NCI-H187 treated with DMSO at 0.1 percent for 48 hours (cell line): ENCODE data around the gene PAK4.
"Not testable (repeated sequence)": the region's sequence is repeated elsewhere in the genome, so short reads cannot be mapped to it uniquely, and the experiment has no call there.

Experiments used
- DNase-seq: peaks from one replicate; lab custom pipeline; 2025; lab: John Stamatoyannopoulos, UW

PAK4 gene

DNA sequence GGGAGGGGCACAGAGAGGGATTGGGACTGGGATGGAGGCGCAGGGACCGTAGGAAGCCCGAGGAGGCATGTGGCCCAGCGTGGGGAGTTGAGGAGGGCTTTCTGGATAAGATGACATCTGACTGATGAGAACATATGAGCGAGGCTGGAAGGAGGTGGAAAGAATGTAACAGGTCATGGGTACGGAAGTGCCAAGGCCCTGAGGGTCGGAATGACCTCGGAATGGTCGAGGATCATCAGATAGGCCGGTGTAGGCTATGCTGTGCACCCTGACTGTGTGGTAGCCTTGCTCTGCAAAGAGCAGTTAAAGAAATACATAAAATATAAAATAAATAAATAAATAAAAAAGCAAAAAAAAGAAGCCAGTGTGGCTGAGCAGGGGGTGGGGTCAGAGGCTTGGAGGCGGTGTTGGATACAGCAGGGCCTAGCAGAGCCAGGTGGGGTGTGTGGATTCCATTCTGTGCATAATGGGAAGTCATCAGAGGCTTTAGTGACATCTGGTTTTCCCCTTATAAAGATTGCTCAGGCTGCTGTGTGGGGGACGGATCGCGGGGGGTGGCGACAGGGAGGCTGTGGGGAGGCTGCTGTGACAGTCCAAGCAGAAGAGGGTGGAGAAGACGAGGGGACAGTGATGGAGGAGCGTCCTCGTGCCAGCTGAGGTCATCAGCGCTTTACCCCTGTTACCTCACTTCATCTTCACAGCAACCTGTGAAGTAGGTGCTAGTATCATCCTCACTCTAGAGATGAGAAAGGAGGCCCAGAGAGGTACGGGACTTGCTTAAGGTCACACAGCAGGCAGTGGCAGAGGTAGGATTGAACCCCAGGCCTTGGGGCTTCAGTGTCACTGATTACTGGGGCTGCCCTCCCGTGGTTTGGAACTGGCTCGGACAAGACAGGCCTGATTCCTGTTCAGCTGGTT is 5.0 kb downstream of the PAK4 start:
- DNase-seq, result no peak

DNA sequence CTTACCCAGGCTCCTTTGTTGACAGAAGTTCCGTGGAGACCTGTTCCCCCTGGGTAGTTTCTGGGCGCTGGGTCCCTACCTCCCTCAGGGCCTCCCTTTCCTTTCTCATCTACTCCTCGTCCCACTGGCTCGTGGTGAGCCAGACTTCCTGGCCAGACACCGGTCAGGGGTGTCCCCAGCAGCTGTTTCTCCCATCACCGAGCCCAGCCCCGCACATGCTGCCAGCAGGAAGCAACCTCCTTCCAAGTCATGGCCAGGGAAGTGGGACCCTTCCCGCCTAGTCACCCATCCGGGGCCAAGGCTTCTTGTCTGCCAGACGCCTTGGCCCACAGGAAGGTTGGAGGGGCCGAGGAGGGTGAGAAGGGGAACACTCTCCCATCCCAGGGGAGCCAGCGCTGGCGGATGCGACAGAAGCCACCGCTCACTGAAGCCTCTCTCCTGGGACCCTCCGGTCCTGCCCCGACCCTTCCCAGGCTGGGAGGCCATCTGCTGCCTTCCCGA is 5.7 kb downstream of the PAK4 start:
- no peak for DNase-seq

DNA sequence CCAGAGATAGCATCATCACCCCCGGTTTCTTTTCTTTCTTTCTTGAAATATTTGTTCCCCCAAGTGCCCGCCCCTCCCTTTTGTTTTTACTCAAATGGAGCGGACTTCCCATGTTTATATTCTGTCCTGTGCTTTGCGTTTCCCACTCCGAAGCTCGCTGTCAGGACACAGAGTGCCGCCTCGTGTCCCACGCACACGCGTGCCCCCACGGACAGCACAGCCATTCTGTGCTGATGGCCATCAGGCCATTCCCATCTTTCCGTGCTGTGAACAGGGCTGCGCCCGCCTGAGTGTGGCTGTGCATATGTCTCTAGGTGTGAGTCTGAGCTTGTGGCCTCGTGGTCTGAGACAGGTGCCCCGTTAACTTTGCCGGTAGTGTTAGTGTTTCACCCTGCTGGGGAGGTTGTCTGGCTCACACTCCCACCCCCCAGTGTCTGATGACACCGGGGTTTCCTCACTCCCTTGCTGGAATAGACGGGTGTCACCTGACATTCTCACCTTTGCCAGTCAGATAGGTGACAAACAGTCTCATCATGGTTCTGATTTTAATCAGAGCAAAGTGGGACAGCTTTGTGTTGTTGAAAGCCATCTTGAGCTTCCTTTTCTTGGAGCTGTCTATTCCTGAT is 6.9 kb downstream of the PAK4 start:
- DNase-seq, result no peak

DNA sequence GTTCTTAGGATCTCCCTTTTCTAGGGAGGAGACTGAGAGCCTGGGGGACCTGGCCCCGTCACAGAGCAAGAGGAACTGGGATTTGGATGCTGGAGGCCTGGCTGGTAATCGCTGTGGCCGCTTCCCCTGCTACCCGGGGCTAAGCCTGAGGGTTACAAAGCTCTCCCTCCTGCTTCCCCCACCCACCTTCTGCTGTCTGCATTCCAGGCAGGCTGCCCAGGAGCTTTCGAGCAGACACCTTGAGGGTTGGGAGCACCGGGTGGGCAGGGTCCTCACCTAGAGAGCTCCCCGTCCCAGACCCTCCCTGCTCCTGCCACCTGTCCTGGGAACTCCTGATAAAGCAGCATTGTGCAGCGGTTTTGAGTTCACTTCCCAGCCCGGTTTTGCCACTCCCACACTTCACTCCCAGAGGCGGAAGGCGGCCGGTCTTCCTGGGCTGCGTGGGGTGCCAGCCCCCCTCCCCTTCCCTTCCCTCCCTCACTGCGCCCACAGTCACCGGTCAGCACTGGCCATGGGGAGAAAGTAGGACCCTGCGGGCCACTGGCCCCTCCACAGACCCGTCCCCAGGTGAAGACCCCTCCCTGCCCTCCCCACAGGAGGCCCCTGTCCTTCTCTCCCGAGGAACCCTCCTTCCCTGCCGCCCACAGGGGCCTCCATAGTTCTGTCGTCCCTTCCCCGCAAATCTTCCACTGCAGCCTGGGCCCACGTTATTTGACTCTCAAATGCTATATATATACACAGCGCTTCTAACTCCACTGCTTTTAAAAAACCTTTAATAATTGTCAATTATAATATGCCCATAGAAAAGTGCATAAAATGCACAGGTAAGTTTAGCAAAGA is 8.1 kb downstream of the PAK4 start:
- DNase-seq, result no peak

DNA sequence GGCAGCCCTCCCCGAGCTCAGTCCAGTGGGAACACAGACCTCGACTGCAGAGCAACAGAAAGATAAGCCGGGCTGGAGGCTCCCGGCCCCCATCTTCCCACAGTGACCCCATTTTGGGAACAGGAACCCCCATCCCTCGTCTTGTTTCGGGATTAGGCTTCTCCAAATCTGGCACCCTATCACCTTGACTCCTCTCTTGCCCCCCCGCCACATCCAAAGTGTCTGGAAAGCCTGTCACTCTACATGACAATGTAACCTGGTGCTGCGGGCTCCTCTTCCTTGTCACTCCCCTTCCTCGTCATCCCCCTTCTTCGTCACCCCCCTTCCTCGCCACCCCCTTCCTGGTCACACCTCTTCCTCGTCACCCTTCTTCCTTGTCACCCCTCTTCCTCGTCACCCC is 10.1 kb downstream of the PAK4 start:
- no peak for DNase-seq

DNA sequence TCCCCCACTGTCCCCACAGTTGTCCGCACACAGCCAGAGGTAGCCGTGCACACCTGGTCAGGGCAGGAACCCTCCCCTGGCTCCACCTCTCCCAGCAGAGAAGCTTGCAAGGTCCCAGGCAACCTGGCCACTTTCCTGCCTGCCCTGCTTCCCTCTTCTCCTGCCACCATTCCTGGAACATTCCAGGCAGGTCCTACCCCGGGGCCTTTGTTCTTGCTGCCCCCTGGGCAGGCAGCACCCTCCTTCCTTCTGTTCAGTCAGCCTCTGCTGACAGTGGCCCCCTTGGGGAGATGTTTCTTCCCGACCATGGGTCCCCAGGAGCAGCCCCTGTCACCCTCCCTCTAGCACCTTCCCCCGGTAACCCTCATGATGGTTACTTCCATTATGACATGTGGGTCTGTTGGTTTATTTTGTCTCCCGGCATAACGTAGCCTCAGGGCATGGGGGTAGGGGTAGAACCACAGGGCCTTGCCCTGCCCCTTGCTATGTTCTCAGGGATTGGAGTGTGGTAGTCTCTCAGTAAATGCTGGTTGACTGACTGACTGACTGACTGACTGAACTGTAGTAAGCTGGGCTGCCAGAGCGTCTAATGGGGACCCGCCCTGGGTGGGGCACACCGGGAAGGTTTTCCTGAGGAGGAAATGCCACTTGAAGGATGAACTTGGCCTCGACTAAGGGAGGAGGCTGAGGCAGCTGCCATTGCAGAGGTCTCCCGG is 10.8 kb downstream of the PAK4 start:
- DNase-seq, result no peak

DNA sequence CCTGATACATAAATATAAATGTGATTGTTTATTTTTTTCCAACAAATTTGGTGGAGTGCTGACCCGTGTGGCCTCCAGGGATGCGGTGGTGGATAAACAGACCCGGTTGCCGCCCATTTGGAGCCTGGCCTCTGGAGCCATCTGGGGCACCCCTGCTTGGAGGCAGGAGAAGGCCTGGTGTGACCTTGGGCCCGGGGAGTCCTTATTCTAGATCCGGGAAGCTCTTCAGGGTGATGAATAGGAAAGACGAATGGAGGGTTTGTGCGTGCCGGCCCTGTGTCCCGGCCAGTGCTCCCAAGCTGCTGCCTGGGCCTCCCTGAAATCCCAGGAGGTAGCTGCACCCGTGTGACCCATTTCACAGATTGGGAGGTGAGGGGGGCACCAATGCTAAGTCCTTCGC is 11.5 kb downstream of the PAK4 start:
- DNase-seq, result no peak

DNA sequence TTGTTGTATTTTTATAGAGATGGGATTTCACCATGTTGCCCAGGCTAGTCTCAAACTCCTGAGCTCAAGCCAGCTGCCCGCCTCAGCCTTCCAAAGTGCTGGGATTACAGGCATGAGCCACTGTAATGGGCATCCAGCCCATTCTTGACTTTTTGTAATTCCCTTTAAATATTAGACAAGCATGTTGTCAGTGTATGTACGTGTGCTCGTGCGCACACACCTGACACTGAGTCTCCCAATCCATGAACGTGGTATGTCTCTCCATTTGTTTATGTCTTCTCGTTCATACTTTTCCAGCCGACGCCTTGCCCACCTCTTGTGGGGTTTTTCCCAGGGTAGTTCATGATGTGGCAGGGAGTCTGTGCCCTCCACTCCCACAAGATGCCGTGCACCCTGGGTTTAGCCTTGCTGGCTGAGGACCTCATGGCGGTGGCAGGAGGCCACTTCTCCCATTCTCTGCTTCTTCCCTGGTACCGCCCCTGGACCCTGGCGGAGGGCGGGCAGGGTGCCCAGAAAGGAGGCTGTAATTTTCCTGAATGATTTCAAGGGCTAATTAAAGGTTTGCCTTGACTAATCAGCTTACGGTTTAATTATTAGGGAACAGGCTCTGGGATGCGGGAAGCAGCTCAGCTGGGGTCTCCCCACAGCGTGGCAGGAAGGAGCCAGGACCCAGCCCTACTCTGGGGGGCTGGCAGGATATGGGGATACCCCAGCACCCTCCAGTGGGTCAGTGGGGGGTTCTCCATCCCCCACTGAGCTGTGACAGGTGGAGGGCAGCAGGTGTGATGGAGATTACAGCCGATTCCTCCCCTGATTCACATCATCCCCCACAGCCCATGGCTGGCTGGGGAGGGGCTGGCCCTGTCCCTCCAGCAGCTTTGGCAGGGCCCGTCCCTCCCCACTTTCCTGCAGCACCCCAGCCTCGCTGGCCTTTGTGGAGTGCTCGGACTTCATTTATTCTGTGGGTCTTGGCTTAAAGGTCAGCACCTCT is 12.9 kb downstream of the PAK4 start:
- no peak for DNase-seq

DNA sequence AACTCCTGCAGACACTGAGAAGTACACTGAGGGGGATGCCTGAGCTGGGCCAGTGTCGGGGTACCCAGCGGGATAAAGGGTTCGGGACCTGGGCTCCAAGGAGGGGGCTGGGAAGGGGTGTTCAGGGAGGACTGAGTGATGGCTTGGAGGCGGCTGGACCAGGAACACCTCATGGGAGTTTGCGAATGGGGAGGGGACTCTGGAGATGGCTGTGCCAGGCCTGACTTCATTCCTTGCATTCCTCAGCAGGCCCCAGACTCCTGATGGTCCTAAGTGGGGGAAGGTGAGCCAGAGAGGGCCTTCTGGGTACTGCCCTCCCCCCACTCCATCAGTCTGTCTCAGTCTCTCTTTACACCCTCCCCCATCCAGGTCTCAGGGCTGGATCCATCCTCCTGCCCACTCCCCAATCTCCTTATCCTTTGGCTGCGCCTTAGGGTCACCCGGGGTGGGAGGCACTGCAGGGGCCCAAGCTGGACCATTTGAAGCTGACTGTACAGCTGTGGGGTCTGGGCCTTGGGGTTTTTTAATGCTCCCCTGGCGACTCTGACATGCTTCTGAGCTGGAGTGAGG is 13.8 kb downstream of the PAK4 start:
- no peak for DNase-seq

DNA sequence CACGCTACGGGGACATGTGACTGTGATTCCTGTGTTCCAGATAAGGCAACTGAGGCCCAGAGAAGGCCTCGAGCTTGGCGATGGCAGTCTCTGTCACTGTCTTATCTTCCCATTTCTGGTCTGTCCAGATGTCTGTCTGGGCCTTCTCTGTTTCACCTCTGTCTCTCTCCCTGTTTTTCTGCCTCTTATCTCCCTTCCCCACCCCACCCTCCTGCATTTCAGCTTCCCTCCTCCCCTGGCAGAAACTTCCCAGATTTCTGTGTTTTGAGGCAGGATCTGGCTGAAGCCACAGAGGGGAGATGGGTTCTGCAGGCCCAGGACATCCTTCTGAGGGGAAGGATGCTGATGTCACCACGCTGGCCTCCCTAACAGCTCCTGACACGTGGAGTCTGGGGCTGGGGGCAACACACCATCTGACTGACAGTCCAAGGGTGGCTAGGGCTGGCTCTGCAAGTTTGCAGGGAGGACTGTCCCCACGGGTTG is 14.4 kb downstream of the PAK4 start:
- DNase-seq, result no peak

DNA sequence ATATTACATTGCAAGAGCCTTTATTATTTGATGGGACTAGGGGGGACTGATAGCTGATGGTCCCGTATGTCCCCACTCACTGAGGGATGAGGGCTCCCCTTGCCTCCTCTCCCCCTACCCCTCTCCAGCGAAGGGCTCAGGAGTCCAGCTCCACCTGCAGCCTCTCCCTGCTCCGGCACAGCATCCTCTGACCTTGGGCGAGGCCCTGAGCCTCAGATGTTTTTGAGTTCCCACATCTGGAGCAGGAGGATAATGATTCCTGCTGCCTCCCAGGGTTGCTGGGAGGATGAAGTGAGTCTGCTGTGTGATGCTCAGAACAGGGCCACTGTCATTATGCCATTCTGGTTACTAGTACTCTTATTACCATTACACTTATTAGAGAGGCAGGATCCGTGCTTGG is 15.0 kb downstream of the PAK4 start:
- no peak for DNase-seq

DNA sequence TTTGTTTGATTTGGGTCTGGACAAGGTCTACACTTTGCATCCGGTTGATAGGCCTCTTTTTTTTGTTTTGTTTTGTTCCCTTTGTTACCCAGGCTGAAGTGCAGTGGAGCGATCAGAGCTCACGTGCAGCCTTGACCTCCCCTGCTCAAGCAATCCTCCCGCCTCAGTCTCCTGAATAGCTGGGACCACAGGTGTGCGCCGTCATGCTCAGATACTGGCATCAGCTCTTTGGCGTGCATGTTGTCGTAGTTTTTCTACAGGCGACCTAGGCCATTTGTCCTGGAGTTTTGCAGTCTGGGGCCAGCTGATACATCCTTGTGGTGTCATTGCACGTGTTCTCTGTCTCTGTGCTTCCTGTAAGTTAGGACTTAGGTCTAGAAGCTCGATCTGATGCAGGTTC is 16.3 kb downstream of the PAK4 start:
- DNase-seq, result no peak

DNA sequence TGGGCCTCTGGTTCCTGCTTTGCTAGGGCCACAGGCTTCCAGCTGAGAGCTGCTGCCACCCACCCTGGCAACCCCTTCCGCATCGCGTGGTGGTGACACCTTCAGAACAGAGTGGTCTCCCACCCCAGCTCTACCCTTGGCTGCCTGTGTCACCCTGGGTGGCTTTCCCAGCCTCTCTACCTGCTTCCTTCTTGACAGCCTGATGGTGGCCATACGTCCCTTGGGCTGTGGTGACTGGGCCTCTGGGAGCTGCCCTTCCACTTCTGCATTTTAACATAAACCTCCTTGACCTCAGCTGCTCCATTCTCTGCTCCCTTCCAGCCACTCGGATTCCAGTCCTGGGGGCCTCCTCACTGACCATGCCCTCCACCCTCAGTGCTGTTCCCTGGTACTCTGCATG is 17.0 kb downstream of the PAK4 start:
- no peak for DNase-seq

DNA sequence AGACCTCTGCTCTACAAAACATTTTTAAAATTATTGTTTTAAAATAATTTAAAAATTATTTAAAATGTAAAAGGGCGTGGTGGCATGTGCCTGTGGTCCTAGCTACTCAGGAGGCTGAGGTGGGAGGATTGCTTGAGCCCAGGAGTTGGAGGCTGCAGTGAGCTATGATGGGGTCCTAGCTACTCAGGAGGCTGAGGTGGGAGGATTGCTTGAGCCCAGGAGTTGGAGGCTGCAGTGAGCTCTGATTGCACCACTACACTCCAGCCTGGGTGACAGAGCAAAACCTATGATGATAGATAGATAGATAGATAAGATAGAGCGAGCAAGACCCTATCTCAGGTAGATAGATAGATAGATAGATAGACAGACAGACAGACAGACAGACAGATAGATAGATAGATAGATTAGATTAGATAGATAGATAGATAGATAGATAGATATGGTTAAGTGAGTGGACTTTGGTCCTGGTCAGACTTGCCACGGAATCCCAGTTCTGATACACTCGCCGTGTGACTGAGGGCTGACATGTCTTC is 18.2 kb downstream of the PAK4 start:
- DNase-seq, result not testable (repeated sequence)

DNA sequence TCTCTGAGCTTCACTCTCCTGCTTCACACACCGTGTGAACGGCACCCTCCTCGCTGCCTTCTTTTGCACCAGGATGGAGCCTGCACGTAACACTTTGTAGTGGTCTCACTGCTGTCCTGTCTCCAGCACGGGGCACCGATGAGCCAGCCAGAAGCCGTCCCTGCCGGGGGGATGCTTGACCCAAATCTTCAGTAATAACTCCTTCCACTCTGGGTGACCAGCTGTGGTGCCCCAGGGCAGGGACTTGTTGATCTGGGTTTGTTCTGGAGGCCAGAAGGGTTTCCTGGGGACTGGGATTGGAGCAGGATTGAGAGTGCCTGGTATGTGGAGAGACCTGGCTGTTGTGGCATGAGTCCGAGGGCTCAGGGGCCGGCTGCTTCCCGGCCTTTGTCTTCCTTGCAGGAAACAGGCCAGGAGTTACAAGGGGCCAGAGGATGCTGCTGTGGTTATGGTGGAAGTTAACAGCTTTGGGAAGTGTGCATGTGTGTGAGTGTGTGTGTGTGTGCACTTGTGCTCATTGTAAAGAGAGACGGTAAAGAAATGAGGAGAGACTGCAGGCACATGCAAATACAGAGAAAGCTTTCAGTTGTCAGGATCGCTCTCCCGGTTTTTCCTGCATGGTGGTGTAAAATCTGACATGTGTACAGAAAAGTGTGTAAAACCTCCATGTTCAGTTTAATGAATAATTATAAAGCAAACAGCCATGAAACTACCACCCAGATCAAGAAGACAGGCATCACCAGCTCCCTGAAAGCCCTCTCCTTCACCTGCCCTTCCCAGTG is 18.9 kb downstream of the PAK4 start:
- DNase-seq, result no peak

DNA sequence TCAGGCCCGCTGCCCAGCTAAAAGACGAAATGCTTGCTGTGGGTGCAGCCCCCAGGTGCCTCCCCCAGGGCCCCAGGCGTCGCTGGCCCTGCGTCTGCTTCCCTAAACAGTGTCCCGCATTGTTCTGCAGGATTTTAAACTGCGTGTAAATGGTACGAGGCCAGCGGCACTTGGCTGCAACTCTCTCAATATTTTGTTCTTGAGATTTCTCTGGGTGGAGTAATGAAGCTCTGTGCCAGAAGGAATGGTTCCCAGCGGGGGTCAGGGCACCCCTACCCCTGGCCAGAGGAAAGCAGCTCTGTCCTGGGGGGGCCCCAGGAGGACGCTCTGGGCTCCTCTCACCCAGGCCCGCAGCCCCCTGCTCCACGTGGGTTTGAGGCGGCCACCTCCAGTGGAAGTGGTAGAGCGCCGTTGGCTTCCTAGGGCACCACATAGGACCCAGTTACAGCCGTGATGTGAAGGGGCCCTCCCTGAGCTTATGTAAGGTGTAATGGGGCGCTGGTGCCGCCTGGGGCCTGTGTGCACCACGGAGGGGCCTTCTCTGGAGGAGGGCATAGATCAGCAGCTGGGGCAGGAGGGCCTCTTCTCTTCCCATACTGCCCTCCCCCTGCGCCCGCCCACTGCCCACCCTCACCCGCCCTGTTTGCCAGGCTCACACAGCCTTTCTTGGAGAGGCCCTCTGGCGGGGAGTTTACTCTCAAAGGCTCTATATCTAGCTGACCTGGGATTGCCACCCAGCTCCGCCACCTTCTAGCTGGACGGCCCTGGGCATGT is 19.8 kb downstream of the PAK4 start:
- DNase-seq, result no peak

DNA sequence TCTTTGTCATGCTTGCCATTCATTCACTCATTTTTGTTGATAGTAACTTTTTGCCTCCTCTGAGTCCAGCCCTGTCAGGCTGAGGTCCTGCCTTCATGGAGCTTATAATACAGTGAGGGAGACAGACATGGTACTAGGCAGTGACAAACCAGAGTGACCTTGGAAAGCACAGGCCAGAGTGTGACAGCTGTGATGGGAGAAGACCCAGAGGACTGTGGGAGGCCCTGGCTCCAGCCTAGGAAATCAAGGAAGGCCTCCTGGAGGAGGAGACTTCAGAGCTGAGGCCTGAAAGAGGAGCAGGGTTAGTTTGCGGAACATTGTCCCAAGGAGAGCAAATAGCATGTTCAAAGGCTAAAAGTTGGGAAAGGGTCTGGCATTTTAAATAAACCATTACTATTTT is 20.5 kb downstream of the PAK4 start:
- no peak for DNase-seq
